CD4-positive, alpha-beta T cell treated with Interleukin-1 beta for 1 hour (primary cell): ENCODE data around the gene EIF3L.

Source experiments
- DNase-seq, 2 donors: peaks; one replicate each; pipeline ENCODE4 v3.0.0-alpha.2; 2020 to 2022

EIF3L gene

DNA sequence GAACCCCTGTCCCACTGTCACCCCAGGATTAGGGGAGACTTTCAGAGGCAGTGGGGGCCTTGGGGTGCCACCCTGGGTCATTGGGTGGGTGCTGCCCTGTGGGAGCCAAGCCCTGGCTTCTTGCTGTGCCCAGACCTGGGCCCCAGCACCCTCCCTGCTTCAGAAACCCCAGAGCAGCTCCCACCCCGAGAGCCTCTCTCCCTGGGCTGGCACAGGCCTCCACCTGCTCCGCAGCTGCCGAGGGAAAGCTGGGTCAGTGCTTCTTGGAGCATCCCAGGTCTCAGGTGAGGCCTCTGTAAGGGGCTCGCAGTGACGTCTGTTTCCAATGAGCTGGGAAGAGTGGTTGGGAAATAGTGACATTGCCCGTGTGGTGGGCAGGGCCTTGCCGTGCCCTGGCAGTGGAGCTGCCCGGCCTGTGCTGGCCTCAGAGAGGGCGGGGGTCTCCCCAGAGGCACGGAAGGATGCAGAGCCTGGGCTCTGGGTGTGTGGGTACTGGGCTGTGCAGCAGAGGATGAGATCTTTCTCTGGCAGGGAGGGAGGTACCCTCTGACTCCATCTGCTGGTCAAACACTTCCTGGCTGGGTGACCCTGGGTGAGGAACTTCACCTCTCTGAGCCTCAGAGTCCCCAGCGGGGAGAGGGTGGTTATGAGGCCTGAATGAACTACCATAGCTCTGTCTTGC lies 81.2 kb downstream of the EIF3L start:
- no peak for DNase-seq

DNA sequence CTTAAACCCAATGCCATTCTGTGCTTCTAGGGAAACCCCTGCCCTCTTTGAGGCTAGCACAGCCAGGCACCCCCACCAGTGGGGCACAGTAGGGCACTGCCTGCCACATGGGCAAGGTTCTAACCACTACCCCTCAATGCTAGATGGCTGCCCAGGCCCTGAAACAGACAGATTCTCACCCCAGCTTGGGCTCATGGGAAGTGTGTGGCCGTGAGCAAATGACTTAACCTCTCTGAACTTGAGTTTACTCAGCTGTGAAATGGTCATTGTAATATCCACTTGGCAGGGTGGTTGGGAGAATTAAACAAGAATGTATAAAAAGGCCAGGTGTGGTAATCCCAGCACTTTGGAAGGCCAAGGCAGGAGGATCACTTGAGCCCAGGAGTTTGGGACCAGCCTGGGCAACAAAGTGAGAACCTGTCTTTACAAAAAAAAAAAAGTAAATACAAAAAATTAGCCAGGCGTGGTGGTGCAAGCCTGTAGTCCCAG lies 81.8 kb downstream of the EIF3L start:
- no peak for DNase-seq

DNA sequence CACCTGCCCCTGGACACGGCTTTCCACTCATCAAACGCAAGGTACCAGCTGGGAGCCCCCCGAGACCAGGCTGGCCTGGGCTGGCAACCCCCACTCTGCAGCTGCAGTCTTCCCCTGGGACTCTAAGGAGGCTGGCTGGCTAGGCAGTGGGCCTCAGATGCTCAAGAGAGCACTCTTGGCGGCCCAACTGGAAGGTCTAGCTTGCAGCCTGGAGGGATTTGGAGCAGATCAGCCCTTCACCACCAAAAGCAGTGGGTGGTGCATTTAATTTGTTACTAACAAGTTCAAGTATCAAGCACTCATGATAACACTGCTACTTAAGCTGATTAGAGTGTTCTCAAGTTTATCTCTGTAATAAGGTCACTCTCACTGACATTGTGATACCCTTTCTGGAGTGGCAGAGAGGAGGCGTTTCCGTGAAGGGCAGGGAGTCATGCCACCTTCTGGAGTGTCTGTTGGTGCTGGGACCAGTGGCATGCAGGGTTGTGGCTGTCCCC lies 82.7 kb downstream of the EIF3L start:
- DNase-seq: no peak

DNA sequence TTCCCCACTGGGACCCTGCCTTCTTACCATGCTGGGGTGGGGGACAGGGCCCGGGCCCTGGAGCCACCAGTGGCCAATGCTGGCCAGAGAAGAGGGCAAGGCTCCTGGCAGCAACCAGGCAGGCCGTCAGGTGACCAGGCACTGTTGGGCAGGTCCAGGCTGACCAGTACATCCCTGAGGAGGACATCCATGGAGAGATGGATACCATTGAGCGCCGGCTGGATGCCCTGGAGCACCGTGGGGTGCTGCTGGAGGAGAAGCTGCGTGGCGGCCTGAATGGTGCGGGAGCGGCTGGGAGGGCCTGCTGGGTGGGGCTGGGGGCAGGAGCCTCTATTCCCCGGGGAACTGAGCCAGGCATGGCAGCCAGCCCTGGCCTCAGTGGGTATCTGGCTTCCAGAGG lies 83.2 kb downstream of the EIF3L start:
- DNase-seq: no peak

DNA sequence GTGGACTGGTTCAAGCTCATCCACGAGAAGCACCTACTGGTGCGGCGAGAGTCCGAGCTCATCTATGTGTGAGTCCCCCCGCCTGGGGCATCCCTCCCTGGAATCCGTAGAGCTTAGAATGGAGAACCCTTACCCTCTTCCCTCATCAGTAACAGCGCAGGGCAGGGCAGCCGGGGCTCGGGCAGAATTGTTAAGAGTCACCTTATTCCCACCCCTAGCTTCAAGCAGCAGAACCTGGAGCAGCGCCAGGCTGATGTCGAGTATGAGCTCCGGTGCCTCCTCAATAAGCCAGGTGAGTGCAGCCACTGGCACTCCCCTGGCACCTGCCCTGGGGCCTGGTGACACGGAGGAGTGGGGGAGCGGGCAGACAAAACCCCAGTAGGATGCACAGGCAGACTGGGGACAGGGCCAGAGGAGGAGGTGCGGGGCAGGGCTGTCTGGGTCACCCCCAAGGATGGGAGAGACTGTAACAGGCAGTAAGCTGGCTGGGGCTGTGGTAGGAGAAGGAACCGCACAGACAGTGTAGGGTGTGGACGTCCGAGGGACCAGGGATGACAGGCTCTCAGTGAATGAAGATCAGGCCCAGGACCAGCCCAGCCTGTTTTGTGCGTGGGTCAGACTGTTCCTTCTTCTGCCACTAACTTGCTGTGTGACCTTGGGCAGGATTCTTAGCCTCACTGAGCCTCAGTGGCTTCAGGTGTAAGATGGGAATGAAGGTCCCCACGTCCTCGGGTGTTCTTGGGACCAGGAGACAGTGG lies 83.8 kb downstream of the EIF3L start:
- no peak for DNase-seq

DNA sequence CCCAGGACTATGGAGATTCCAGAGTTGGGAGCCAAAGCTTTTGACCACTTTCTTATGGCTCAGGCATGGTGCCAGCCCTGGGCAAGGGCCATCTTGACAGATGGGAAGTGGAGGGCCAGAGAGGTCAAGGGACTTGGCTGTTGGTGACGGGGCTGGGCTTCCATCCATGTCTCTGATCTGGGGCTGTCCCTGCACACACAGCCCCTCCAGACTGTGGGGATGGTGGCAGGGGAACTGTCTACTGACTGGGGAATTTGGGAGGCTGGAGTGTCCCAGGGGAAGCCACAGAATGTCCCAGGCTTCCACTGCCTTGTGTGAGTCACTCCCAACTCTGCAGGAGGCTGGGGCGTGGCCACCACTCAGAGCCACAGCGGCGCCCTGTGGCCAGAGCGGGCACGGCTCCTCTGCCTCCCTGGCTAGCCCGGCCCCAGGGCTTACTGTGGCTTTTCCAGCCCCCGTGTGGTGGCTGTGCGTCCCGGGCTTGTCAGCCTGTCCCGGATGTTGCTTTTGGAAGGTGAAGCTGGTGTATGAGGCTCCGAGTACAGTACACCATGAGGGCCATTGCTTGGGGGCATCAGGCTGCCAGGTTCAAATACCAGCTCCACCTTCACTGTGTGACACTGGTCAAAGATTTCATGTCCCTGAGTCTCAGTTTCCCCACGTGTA lies 84.6 kb downstream of the EIF3L start:
- peak; percentile 79 to 81 for DNase-seq
